Activated CD8-positive, alpha-beta memory T cell treated with anti-CD3 and anti-CD28 coated beads for 1 hour (primary cell): ENCODE results near the gene SLC26A8.

Source experiments
- DNase-seq, 2 donors: peaks; one replicate each; pipeline ENCODE4 v3.0.0-alpha.2; 2020; ENCODE audit warnings: low read depth in 1 of 2; ENCODE audit errors: extremely low read depth in 1 of 2

SLC26A8 gene

GRCh38 chr6:36023996-36024795 is at the start of gene SLC26A8:
Gene SLC26A8, minus strand, starts transcription at chr6:36024641. Its CDS starts 4,934 bp downstream, at chr6:36019707.
- DNase-seq = no peak

- no peak for DNase-seq
Observed at GRCh38 chr6:36073587-36073986, 49.1 kb upstream of the SLC26A8 start.

- no peak for DNase-seq
Observed at GRCh38 chr6:36072681-36073080, 48.2 kb upstream of the SLC26A8 start.

- DNase-seq = no peak
Observed at GRCh38 chr6:36071714-36072113, 47.3 kb upstream of the SLC26A8 start.

GRCh38 chr6:36071281-36071680 is 46.8 kb upstream of the SLC26A8 start:
- no peak for DNase-seq

GRCh38 chr6:36070252-36070651 is 45.8 kb upstream of the SLC26A8 start:
- no peak for DNase-seq

GRCh38 chr6:36069573-36069972 is 45.1 kb upstream of the SLC26A8 start:
- no peak for DNase-seq

GRCh38 chr6:36068586-36068985 is 44.1 kb upstream of the SLC26A8 start:
- no peak for DNase-seq

- DNase-seq = no peak
Observed at GRCh38 chr6:36068012-36068392, 43.6 kb upstream of the SLC26A8 start.

GRCh38 chr6:36067374-36068011 is 43.1 kb upstream of the SLC26A8 start:
- DNase-seq = no peak

- DNase-seq = no peak
Observed at GRCh38 chr6:36066817-36067216, 42.4 kb upstream of the SLC26A8 start.

GRCh38 chr6:36065916-36066315 is 41.5 kb upstream of the SLC26A8 start:
- DNase-seq = no peak

- no peak for DNase-seq
Observed at GRCh38 chr6:36064770-36065396, 40.4 kb upstream of the SLC26A8 start.

- no peak for DNase-seq
Observed at GRCh38 chr6:36063318-36064060, 39.0 kb upstream of the SLC26A8 start.

GRCh38 chr6:36062247-36062646 is 37.8 kb upstream of the SLC26A8 start:
- DNase-seq = no peak

- no peak for DNase-seq
Observed at GRCh38 chr6:36061236-36061635, 36.8 kb upstream of the SLC26A8 start.

- DNase-seq = no peak
Observed at GRCh38 chr6:36056178-36056577, 31.7 kb upstream of the SLC26A8 start.

- no peak for DNase-seq
Observed at GRCh38 chr6:36054956-36055355, 30.5 kb upstream of the SLC26A8 start.

- DNase-seq = no peak
Observed at GRCh38 chr6:36054415-36054814, 30.0 kb upstream of the SLC26A8 start.

GRCh38 chr6:36053878-36054277 is 29.4 kb upstream of the SLC26A8 start:
- DNase-seq = no peak

GRCh38 chr6:36052097-36052496 is 27.7 kb upstream of the SLC26A8 start:
- DNase-seq = no peak
